SK-N-SH treated with all-trans-retinoic acid at 6 μM for 48 hours (cell line): ENCODE results near the gene CFAP58.

Experiments
- ATAC-seq: fragments of 200-7000 bp; cut with Tn5 transposase; 3 replicates; pipeline ENCODE4 v1.9.1; 2020; ENCODE audit warnings: mild to moderate bottlenecking, moderate library complexity
- ARNTL ChIP-seq: fragments of 450-650 bp; formaldehyde crosslinking; IDR thresholded peaks from 2 replicates; pipeline ENCODE4 v1.5.0; 2020; ENCODE audit warnings: low read depth, mild to moderate bottlenecking, moderate library complexity, borderline replicate concordance
- BACH2 ChIP-seq: fragments of 250-450 bp; sonication (Bioruptor Pico); IDR thresholded peaks from 2 replicates; pipeline ENCODE4 v1.9.0; 2021; ENCODE audit warnings: mild to moderate bottlenecking, borderline replicate concordance
- CSDC2 ChIP-seq: fragments of 250-450 bp; sonication (Bioruptor Pico); IDR thresholded peaks from 2 replicates; pipeline ENCODE4 v1.5.0; 2020; ENCODE audit warnings: mild to moderate bottlenecking, moderate library complexity
- ESRRG ChIP-seq: fragments of 250-450 bp; sonication (Bioruptor Pico); IDR thresholded peaks from 2 replicates; pipeline ENCODE4 v1.6.1; 2021; ENCODE audit warnings: mild to moderate bottlenecking
- ISL1 ChIP-seq: fragments of 250-450 bp; sonication (Bioruptor Pico); IDR thresholded peaks from 2 replicates; pipeline ENCODE4 v2.1.2; 2022; ENCODE audit warnings: mild to moderate bottlenecking, moderate library complexity
- OSR1 ChIP-seq: fragments of 250-450 bp; sonication (Bioruptor Pico); IDR thresholded peaks from 2 replicates; pipeline ENCODE4 v1.8.0; 2022; ENCODE audit warnings: moderate library complexity, mild to moderate bottlenecking, inconsistent platforms
- PPARA ChIP-seq: fragments of 250-450 bp; sonication (Bioruptor Pico); IDR thresholded peaks from 2 replicates; pipeline ENCODE4 v1.5.0; 2020; ENCODE audit warnings: mild to moderate bottlenecking, borderline replicate concordance
- RARB ChIP-seq: fragments of 250-450 bp; sonication (Bioruptor Pico); IDR thresholded peaks from 2 replicates; pipeline ENCODE4 v1.8.0; 2021; ENCODE audit warnings: mild to moderate bottlenecking, moderate library complexity
- SNAI2 ChIP-seq: fragments of 250-450 bp; sonication (Bioruptor Pico); IDR thresholded peaks from 2 replicates; pipeline ENCODE4 v1.5.0; 2020; ENCODE audit warnings: mild to moderate bottlenecking, moderate library complexity
- TCF4 ChIP-seq: fragments of 250-450 bp; sonication (Bioruptor Pico); IDR thresholded peaks from 2 replicates; pipeline ENCODE4 v1.8.0; 2021; ENCODE audit warnings: mild to moderate bottlenecking, moderate library complexity, borderline replicate concordance
- TOX ChIP-seq: fragments of 250-450 bp; sonication (Bioruptor Pico); IDR thresholded peaks from 2 replicates; pipeline ENCODE4 v1.8.0; 2021; ENCODE audit warnings: mild to moderate bottlenecking, moderate library complexity, borderline replicate concordance
- ZC3H10 ChIP-seq: fragments of 250-450 bp; sonication (Bioruptor Pico); IDR thresholded peaks from 2 replicates; pipeline ENCODE4 v1.5.1; 2021; ENCODE audit warnings: mild to moderate bottlenecking, moderate library complexity
- ZFP3 ChIP-seq: fragments of 250-450 bp; sonication (Bioruptor Pico); IDR thresholded peaks from 2 replicates; pipeline ENCODE4 v1.5.0; 2020; ENCODE audit warnings: mild to moderate bottlenecking, moderate library complexity
- ZFP30 ChIP-seq: fragments of 450-650 bp; formaldehyde crosslinking; IDR thresholded peaks from 2 replicates; pipeline ENCODE4 v1.5.0; 2022; ENCODE audit warnings: mild to moderate bottlenecking, moderate library complexity
- ZNF565 ChIP-seq: fragments of 450-650 bp; formaldehyde crosslinking; conservative IDR thresholded peaks from 2 replicates; pipeline ENCODE4 v1.5.0; 2020; ENCODE audit warnings: low read depth, mild to moderate bottlenecking, moderate library complexity
- ZNF70 ChIP-seq: fragments of 450-650 bp; formaldehyde crosslinking; IDR thresholded peaks from 2 replicates; pipeline ENCODE4 v1.5.0; 2020; ENCODE audit warnings: mild to moderate bottlenecking, moderate library complexity
- ZNF8 ChIP-seq: fragments of 450-650 bp; formaldehyde crosslinking; IDR thresholded peaks from 2 replicates; pipeline ENCODE4 v1.5.0; 2020; ENCODE audit warnings: mild to moderate bottlenecking, moderate library complexity
- TF ChIP-seq, protein P1 (sequence below): fragments of 250-450 bp; sonication (Bioruptor Pico); IDR thresholded peaks from 2 replicates; pipeline ENCODE4 v1.5.1; 2020; ENCODE audit warnings: low read depth, mild to moderate bottlenecking, moderate library complexity
- TF ChIP-seq, protein P2 (sequence below): fragments of 250-450 bp; sonication (Bioruptor Pico); IDR thresholded peaks from 2 replicates; pipeline ENCODE4 v1.8.0; 2021; ENCODE audit warnings: low read depth, mild to moderate bottlenecking, moderate library complexity, borderline replicate concordance
- TF ChIP-seq, protein P3 (sequence below): fragments of 250-450 bp; sonication (Bioruptor Pico); IDR thresholded peaks from 2 replicates; pipeline ENCODE4 v1.5.1; 2021; ENCODE audit warnings: mild to moderate bottlenecking, moderate library complexity
- TF ChIP-seq, protein P4 (sequence below): fragments of 250-450 bp; sonication (Bioruptor Pico); IDR thresholded peaks from 2 replicates; pipeline ENCODE4 v1.8.0; 2020; ENCODE audit warnings: mild to moderate bottlenecking, moderate library complexity, borderline replicate concordance
- TF ChIP-seq, protein P5 (sequence below): fragments of 250-450 bp; sonication (Bioruptor Pico); IDR thresholded peaks from 2 replicates; pipeline ENCODE4 v1.5.0; 2020; ENCODE audit warnings: mild to moderate bottlenecking, moderate library complexity

The CFAP58 gene

DNA sequence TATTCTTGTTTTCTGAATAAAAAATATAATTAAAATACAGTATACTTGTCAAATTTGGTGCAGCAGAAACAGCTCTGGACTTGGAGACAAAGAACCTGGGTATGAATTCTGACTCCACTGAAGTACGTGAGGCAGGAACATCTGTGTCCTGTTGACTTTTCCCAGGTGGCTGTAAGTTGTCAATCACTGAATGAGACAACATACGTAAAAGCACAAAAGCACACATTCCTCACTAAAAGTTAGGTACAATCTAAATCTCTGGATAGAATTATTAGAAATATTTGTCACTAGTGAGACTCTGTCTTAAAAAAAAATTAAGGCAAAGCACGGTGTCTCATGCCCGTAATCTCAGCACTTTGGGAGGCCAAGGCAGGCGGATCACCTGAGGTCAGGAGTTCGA lies 18.1 kb downstream of the CFAP58 start:
- TF ChIP-seq ARNTL = no peak
- TF ChIP-seq TOX = no peak
- TF ChIP-seq RARB = no peak
- no peak for TF ChIP-seq ISL1 (CRISPR knock-in tag)
- no peak for TF ChIP-seq SNAI2 (CRISPR knock-in tag)
- TF ChIP-seq, protein P1, sequence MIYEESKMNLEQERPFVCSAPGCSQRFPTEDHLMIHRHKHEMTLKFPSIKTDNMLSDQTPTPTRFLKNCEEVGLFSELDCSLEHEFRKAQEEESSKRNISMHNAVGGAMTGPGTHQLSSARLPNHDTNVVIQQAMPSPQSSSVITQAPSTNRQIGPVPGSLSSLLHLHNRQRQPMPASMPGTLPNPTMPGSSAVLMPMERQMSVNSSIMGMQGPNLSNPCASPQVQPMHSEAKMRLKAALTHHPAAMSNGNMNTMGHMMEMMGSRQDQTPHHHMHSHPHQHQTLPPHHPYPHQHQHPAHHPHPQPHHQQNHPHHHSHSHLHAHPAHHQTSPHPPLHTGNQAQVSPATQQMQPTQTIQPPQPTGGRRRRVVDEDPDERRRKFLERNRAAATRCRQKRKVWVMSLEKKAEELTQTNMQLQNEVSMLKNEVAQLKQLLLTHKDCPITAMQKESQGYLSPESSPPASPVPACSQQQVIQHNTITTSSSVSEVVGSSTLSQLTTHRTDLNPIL (CRISPR knock-in tag) = no peak
- no peak for TF ChIP-seq TCF4
- TF ChIP-seq CSDC2 (CRISPR knock-in tag) = no peak
- TF ChIP-seq ZFP3 = no peak
- no peak for TF ChIP-seq ZFP30 (CRISPR knock-in tag)
- no peak for TF ChIP-seq OSR1 (CRISPR knock-in tag)
- TF ChIP-seq, protein P2, sequence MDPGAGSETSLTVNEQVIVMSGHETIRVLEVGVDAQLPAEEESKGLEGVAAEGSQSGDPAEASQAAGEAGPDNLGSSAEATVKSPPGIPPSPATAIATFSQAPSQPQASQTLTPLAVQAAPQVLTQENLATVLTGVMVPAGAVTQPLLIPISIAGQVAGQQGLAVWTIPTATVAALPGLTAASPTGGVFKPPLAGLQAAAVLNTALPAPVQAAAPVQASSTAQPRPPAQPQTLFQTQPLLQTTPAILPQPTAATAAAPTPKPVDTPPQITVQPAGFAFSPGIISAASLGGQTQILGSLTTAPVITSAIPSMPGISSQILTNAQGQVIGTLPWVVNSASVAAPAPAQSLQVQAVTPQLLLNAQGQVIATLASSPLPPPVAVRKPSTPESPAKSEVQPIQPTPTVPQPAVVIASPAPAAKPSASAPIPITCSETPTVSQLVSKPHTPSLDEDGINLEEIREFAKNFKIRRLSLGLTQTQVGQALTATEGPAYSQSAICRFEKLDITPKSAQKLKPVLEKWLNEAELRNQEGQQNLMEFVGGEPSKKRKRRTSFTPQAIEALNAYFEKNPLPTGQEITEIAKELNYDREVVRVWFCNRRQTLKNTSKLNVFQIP (CRISPR knock-in tag) = no peak
- no peak for TF ChIP-seq BACH2 (CRISPR knock-in tag)
- TF ChIP-seq ZNF565 (CRISPR knock-in tag) = no peak
- TF ChIP-seq, protein P3, sequence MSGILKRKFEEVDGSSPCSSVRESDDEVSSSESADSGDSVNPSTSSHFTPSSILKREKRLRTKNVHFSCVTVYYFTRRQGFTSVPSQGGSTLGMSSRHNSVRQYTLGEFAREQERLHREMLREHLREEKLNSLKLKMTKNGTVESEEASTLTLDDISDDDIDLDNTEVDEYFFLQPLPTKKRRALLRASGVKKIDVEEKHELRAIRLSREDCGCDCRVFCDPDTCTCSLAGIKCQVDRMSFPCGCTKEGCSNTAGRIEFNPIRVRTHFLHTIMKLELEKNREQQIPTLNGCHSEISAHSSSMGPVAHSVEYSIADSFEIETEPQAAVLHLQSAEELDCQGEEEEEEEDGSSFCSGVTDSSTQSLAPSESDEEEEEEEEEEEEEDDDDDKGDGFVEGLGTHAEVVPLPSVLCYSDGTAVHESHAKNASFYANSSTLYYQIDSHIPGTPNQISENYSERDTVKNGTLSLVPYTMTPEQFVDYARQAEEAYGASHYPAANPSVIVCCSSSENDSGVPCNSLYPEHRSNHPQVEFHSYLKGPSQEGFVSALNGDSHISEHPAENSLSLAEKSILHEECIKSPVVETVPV (CRISPR knock-in tag) = no peak
- TF ChIP-seq, protein P4, sequence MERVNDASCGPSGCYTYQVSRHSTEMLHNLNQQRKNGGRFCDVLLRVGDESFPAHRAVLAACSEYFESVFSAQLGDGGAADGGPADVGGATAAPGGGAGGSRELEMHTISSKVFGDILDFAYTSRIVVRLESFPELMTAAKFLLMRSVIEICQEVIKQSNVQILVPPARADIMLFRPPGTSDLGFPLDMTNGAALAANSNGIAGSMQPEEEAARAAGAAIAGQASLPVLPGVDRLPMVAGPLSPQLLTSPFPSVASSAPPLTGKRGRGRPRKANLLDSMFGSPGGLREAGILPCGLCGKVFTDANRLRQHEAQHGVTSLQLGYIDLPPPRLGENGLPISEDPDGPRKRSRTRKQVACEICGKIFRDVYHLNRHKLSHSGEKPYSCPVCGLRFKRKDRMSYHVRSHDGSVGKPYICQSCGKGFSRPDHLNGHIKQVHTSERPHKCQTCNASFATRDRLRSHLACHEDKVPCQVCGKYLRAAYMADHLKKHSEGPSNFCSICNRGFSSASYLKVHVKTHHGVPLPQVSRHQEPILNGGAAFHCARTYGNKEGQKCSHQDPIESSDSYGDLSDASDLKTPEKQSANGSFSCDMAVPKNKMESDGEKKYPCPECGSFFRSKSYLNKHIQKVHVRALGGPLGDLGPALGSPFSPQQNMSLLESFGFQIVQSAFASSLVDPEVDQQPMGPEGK (CRISPR knock-in tag) = no peak
- no peak for TF ChIP-seq ZNF8 (CRISPR knock-in tag)
- no peak for TF ChIP-seq PPARA (CRISPR knock-in tag)
- no peak for TF ChIP-seq ZC3H10 (CRISPR knock-in tag)
- TF ChIP-seq ESRRG = no peak
- no peak for ATAC-seq

DNA sequence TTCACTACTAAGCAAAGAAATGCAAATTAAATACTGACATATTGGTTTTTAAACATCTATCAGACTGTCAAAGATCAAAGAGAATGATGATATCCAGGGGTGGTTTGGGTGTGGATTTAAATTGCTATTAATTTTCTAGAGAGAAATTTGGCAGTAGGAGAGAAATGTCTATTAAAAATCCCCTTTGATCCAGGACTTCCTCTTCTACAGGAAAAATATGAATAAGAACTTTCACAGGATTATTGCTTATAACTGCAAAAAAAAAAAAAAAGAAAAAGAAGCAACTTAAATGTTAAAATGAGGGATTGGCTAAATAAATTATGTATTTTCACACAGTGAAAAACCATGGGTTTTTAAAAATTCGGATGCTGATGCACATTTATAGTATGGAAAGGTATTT lies 21.0 kb downstream of the CFAP58 start:
- no peak for ATAC-seq

More for the DNA sequence above, 21.0 kb downstream of the CFAP58 start:
- TF ChIP-seq, protein P4 (CRISPR knock-in tag) = no peak
- TF ChIP-seq ESRRG (no peak), ZNF70 (no peak), ZC3H10 (CRISPR knock-in tag) (no peak), SNAI2 (CRISPR knock-in tag) (no peak), OSR1 (CRISPR knock-in tag) (no peak), BACH2 (CRISPR knock-in tag) (no peak), ZNF8 (CRISPR knock-in tag) (no peak), ZFP3 (no peak), TOX (no peak), PPARA (CRISPR knock-in tag) (no peak), ZNF565 (CRISPR knock-in tag) (no peak), ISL1 (CRISPR knock-in tag) (no peak)
- TF ChIP-seq, protein P3 (CRISPR knock-in tag) = no peak
- TF ChIP-seq, protein P5, sequence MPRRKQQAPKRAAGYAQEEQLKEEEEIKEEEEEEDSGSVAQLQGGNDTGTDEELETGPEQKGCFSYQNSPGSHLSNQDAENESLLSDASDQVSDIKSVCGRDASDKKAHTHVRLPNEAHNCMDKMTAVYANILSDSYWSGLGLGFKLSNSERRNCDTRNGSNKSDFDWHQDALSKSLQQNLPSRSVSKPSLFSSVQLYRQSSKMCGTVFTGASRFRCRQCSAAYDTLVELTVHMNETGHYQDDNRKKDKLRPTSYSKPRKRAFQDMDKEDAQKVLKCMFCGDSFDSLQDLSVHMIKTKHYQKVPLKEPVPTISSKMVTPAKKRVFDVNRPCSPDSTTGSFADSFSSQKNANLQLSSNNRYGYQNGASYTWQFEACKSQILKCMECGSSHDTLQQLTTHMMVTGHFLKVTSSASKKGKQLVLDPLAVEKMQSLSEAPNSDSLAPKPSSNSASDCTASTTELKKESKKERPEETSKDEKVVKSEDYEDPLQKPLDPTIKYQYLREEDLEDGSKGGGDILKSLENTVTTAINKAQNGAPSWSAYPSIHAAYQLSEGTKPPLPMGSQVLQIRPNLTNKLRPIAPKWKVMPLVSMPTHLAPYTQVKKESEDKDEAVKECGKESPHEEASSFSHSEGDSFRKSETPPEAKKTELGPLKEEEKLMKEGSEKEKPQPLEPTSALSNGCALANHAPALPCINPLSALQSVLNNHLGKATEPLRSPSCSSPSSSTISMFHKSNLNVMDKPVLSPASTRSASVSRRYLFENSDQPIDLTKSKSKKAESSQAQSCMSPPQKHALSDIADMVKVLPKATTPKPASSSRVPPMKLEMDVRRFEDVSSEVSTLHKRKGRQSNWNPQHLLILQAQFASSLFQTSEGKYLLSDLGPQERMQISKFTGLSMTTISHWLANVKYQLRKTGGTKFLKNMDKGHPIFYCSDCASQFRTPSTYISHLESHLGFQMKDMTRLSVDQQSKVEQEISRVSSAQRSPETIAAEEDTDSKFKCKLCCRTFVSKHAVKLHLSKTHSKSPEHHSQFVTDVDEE (CRISPR knock-in tag) = no peak
